HTERT RPE-1 (cell line): Measurements from ENCODE around the gene DDX23.
"Not testable (repeated sequence)": the region's sequence is repeated elsewhere in the genome, so short reads cannot be mapped to it uniquely, and the experiment has no call there.

Source experiments
- in situ Hi-C: fragments of 300-500 bp; cut with MboI; formaldehyde crosslinking; loops from 4 replicates; pipeline ENCODE4 v1.14.3; 2020; ENCODE audit warnings: low sequenced_read_pairs

Gene DDX23

GRCh38 chr12:48863291-48863690 lies 11.3 kb upstream of the DDX23 start:
- in situ Hi-C loops: no loop called here

- in situ Hi-C loops: no loop called here
These were observed 10.8 kb upstream of the DDX23 start for GRCh38 chr12:48862760-48863159.

GRCh38 chr12:48861111-48861510 lies 9.1 kb upstream of the DDX23 start:
- in situ Hi-C loops: no loop called here

GRCh38 chr12:48860236-48860635 lies 8.3 kb upstream of the DDX23 start:
- in situ Hi-C loops: not testable (repeated sequence)

GRCh38 chr12:48859607-48860006 lies 7.6 kb upstream of the DDX23 start:
- in situ Hi-C loops: no loop called here

GRCh38 chr12:48858043-48858442 lies 6.1 kb upstream of the DDX23 start:
- in situ Hi-C loops: no loop called here

- in situ Hi-C loops: no loop called here
These were observed 5.5 kb upstream of the DDX23 start for GRCh38 chr12:48857278-48857994.

- in situ Hi-C loops: no loop called here
These were observed 4.4 kb upstream of the DDX23 start for GRCh38 chr12:48856379-48856778.

GRCh38 chr12:48854932-48855331 lies 3.0 kb upstream of the DDX23 start:
- in situ Hi-C loops: not testable (repeated sequence)

- in situ Hi-C loops: no loop called here
These were observed 2.5 kb upstream of the DDX23 start for GRCh38 chr12:48854488-48854887.

- in situ Hi-C loops: no loop called here
These were observed 1.0 kb upstream of the DDX23 start for GRCh38 chr12:48852734-48853688.

- in situ Hi-C loops: not testable (repeated sequence)
These were observed 9.9 kb downstream of the DDX23 start for GRCh38 chr12:48842021-48842420.

GRCh38 chr12:48838048-48838447 lies 13.9 kb downstream of the DDX23 start:
- in situ Hi-C loops: no loop called here

GRCh38 chr12:48832321-48833060 lies 19.5 kb downstream of the DDX23 start:
- in situ Hi-C loops: no loop called here

GRCh38 chr12:48831257-48831656 lies 20.7 kb downstream of the DDX23 start:
- in situ Hi-C loops: no loop called here

GRCh38 chr12:48828841-48829575 lies 23.0 kb downstream of the DDX23 start:
- in situ Hi-C loops: no loop called here

- in situ Hi-C loops: no loop called here
These were observed 23.7 kb downstream of the DDX23 start for GRCh38 chr12:48828293-48828692.

GRCh38 chr12:48827513-48828096 lies 24.4 kb downstream of the DDX23 start:
- in situ Hi-C loops: no loop called here

- in situ Hi-C loops: no loop called here
These were observed 24.9 kb downstream of the DDX23 start for GRCh38 chr12:48827026-48827425.

GRCh38 chr12:48826209-48826855 lies 25.6 kb downstream of the DDX23 start:
- in situ Hi-C loops: no loop called here
